Sigmoid colon (tissue), 4 donors: Measurements from ENCODE around the gene ZDHHC11B.

ENCODE experiments used
- CTCF ChIP-seq, 4 experiments: fragments of 450-650 bp in 3 of 4; fragments of 200-600 bp in 1 of 4; IDR thresholded peaks; one replicate each; pipeline ENCODE4 v1.5.1; 2016 to 2019; ENCODE audit warnings: antibody characterized with exemption in 4 of 4, mild to moderate bottlenecking in 3 of 4, moderate library complexity in 2 of 4
- POLR2A ChIP-seq, 2 donors: fragments of 450-650 bp; IDR thresholded peaks; one replicate each; pipeline ENCODE4 v1.6.1; 2016; ENCODE audit warnings: antibody characterized with exemption in 2 of 2, mild to moderate bottlenecking in 2 of 2, moderate library complexity in 2 of 2
- POLR2AphosphoS5 ChIP-seq, 4 donors: sonication (generic); formaldehyde crosslinking; IDR thresholded peaks; one replicate each; pipeline ENCODE4 v1.6.1; 2017; ENCODE audit warnings: antibody characterized with exemption in 4 of 4

GRCh38 chr5:663436-664342 is 120.8 kb downstream of the ZDHHC11B start:
- TF ChIP-seq CTCF (IDR thresholded peaks at IDR 0.05) (peak in 1 of 4 experiments; percentile 8), POLR2A (IDR thresholded peaks at IDR 0.05) (no peak), POLR2AphosphoS5 (IDR thresholded peaks at IDR 0.05) (no peak)
